ENCODE results near the gene PIGQ.

The PIGQ gene

DNA sequence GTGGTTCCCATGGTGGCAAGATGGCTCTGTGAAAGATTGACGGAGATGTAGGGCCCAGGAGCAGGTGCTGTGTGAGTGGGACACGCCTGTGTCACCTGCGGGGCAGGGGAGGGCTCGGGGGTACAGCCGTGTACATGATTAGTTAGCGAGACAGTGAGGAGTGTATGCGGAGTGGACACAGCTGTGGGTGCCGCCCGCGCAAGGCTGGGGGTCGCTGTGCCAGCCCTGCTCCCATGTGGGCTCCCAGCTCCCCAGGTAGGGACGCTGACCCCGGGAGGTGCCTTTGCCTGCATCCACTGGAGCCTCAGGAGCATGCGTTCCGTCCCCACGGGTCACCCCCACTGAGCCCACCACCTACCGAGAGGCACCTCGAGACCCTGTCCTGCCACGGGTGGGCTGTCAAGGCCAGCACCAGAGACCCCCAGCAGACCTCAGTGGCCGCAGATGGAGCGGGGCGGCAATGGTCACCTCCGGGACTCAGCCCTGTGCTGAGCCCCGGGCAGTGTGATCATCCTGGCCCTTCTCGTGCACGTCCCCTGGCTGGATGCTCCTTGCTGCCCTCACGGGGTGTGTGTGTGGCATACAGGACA, 34.8 kb upstream of the PIGQ start:
- DNase-seq = no peak

- DNase-seq = no peak
Measured at GRCh38 chr16:535446-536405, 34.0 kb upstream of the PIGQ start.

- DNase-seq = no peak
Measured at GRCh38 chr16:536746-537145, 33.0 kb upstream of the PIGQ start.

- DNase-seq = no peak
Measured at GRCh38 chr16:537415-538335, 32.1 kb upstream of the PIGQ start.

DNA sequence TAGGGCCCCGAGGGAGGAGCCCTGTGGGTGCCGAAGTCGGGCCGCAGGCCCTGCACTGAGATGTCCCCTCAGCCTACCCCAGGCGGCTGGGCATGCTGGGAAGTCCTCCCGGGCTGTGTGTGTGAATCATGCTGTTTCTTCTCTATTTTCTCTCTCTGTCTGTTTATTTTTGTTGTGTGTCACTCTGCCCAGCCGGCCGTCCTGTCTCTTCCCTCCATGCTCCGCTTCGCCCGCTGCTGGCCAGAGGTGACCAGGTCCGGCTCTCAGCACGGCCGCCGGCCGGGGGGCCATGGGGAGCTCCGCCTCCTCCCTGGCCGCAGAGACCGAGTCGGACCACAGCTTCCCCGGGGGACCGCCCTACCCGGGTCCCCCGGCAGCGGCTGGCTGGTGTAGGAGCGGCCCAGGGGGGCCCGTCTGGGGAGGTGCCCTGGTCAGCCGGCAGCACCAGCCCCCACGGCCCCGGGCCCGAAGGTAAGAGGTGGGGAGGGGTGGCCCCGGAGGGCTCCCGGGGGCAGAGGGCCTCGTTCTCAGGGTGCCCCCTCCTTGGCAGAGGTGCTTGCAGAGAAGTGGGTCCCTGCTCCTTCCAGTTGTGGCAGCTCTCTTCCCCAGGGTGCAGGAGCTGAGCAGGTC, 29.8 kb upstream of the PIGQ start:
- DNase-seq = no peak

GRCh38 chr16:540645-541340, 29.0 kb upstream of the PIGQ start:
- no peak for DNase-seq

DNA sequence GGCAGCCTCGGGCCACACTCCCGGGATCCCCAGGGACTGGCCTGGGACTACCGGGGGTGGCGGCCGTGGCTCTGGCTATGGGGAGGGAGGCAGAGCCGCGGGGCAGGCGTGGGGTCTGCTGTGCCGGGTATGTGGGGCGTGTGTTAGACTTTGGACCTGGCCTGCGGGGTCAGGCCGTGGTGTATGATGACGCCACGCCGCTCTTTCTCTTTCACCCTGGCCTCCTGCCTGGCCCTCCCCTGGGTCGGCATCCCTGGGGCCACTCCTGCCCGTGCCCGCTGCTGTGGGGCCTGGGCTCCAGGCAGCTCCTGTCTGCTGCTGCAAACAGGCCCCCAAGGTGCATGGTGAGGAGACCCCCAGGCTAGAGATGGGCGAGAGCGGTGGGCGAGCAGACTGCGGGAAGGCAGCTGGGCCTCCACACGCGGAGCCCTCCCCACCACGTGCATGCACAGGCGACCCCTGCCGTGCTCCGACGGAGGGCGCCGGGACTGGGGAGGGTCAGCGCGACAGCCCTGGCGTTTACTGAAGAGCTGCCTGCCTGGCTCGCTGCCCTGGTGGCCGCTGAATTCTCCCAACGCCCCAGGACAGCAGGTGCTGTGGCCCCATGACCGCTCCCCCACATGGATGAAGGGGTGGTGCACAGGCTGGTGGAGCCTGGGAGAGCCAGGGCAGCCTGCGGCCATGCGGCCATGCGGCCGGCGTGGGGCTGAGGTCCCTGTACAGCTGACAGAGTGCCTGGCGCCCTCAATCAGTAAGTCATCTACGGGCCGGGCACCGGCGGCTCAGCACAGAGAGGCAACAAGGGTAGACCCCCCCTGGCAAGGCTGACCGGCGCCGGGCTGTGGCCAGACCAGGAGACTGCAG, 26.2 kb upstream of the PIGQ start:
- no peak for DNase-seq

DNA sequence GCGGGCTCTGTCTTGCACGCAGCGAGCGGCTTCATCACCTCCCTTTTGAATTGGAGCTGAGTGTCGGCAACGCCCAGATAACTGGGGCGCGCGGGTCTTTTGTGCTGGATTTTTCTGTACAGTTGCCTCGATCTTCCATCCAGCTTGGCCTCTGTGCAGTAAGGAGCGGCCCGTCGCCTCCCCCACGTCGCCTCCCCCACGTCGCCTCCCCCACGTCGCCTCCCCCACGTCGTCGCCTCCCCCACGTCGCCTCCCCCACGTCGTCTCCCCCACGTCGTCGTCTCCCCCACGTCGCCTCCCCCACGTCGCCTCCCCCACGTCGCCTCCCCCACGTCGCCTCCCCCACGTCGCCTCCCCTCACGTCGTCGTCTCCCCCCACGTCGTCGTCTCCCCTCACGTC, 25.3 kb upstream of the PIGQ start:
- DNase-seq = no peak

DNA sequence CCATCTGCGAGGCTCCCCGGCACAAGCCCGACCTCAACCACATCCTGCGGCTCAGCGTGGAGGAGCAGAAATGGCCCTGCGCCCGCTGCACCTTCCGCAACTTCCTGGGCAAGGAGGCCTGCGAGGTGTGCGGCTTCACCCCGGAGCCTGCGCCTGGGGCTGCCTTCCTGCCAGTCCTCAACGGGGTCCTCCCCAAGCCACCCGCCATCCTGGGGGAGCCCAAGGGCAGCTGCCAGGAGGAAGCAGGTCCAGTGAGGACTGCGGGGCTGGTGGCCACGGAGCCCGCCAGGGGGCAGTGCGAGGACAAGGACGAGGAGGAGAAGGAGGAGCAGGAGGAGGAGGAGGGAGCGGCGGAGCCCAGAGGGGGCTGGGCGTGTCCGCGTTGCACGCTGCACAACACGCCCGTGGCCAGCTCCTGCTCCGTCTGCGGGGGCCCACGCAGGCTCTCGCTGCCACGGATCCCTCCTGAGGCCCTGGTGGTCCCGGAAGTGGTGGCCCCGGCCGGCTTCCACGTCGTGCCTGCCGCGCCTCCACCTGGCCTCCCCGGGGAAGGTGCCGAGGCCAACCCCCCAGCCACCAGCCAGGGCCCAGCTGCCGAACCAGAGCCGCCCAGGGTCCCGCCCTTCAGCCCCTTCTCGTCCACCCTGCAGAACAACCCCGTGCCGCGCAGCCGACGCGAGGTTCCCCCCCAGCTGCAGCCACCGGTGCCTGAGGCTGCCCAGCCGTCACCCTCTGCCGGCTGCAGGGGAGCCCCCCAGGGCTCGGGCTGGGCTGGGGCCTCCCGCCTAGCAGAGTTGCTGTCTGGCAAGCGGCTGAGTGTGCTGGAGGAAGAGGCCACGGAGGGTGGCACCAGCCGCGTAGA, 22.6 kb upstream of the PIGQ start:
- DNase-seq = no peak

DNA sequence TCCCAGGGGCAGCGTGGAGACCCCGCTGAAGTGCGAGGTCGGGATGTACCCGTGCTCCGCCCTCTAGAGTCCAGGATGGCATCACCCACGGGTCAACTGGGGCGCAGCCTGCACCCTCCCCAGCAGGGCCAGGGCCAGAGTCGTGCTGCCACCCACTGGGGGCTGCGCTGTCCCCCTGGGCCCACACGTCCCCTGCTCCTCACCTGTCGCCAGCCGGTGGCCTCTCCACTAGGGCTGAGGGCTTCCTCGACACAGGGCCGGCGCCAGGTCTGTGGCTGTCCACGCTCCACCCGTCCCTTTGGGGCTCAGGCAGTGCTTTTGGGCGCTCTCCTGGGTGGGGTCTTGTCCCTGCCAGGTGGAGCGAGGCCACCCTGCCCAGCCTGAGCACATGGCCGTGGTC, 21.2 kb upstream of the PIGQ start:
- no peak for DNase-seq

GRCh38 chr16:549544-550263, 20.1 kb upstream of the PIGQ start:
- DNase-seq = no peak

- no peak for DNase-seq
Measured at GRCh38 chr16:551210-551609, 18.6 kb upstream of the PIGQ start.

GRCh38 chr16:552171-552570, 17.6 kb upstream of the PIGQ start:
- DNase-seq = no peak

DNA sequence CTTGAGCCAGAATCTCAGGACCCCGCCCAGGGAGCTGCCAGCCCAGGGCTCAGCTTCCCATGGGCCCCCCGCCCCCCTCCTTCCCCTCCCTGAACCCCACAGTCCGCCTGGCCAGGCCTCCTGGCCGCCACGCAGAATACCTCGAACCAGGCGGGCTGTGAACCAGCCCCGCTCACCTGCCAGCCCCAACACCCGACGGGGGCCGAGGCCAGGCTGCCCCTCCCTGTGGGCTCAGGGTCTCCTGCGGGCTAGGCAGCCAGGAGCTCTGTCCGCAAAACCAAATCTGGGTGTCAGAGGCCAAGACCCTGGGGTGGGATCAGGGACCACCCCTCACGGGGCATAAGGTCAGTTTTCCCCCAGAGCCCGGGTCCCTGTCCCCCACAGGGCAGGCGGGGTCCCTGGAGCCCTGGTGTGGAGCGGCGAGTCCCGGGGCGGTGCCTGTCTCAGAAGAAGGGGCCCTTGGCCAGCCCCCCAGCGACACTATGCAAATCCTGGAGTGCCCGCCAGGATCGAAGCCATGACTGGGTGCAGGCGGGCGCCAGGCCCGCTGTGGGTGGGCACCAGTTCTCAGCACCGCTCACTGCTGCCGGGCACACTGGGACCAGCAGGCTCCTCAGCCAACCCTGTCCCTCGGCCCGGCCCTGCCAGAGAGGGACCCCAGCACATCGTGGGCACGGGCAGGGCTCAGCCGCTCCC, 16.0 kb upstream of the PIGQ start:
- DNase-seq = no peak

- no peak for DNase-seq
Measured at GRCh38 chr16:554297-554621, 15.5 kb upstream of the PIGQ start.

- DNase-seq = no peak
Measured at GRCh38 chr16:554640-555365, 15.0 kb upstream of the PIGQ start.

GRCh38 chr16:555528-556473, 14.0 kb upstream of the PIGQ start:
- no peak for DNase-seq
